ENCODE results near the gene ACTG2.

GRCh38 chr2:73937103-73937885 lies 44.5 kb downstream of the ACTG2 start:
- TF ChIP-seq POLR2A (IDR thresholded peaks at IDR 0.05) = no peak
- TF ChIP-seq CTCF (IDR thresholded peaks at IDR 0.05) = no peak
- TF ChIP-seq EP300 (IDR thresholded peaks at IDR 0.05) = no peak
- TF ChIP-seq POLR2AphosphoS5 (IDR thresholded peaks at IDR 0.05) = no peak
